Right forelimb (tissue), 1 donor: ENCODE data around the gene RNF166.

Source experiments
- DNase-seq: peaks from one replicate; pipeline ENCODE4 v3.0.0-alpha.2; 2018

RNF166 gene

DNA sequence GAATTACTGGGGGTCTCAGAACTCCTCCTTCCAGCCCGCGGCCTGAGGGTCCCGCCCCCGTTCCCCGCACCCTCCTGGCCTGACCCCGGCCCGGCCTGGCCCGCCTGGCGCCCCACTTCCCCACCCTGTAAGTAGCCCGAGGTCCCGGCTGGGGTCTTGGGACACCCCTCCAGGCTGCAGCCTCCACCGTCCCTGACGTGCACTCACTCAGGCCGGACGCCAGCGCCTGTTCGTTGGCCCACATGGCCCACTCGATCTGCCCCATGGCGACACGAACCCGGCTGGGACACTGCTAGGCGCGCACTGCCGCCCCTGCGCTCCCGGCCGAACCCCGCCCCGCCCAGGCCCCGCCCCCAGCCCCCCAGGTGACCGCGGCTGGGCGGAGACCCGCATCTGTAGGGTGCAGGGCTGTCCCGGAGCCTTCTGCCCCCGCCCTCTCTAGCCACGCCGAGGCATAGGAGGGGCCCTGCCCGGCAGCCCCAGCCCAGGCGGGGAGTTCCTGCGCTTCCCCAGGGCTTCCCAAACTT is 55.4 kb downstream of the RNF166 start, which contains the start of gene CYBA:
CYBA (minus strand) TSS at position 305 of the 527 bp plus-strand sequence; CDS start at position 265, 40 bp downstream.
- peak; percentile 82 for DNase-seq

DNA sequence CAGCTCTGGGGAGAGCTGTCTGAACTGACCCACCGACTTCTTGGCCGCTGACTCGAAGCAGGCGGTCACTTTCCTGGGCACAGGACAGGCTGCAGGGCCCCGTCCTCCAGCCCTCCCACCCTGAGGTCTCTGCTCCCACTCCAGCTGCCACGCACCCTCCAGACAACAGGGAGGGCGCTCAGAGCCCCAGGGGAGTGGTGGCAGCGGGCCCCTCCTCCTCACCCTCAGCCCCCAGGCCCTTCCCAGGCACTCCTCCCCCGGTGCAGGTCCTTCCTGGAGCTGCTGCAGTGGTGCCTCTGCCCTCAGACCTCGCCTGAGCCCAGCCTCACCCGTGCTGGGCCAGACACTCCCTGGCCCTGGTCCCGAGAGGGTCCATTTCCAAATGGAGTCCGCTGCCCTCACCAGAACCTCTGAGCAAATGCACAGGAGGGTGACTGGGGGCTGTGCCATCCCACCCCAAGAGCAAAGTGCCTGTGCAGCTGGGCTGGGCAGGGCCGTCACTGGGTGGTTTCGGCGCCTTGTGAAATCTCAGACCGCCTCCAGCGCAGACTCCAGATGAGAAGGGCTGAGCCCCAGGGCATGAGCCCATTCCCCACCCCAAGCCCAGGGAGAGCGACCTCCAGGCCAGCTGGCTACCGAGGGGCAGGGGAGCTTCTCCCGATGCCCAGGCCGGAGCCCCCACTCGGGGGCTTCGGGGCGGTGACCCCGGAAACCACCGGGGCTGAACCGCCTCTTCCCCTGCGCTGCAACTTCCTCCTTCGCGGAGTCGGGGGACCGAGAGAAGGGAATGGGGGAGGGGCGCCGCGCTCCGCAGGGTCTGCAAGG is 56.1 kb downstream of the RNF166 start:
- DNase-seq = no peak

DNA sequence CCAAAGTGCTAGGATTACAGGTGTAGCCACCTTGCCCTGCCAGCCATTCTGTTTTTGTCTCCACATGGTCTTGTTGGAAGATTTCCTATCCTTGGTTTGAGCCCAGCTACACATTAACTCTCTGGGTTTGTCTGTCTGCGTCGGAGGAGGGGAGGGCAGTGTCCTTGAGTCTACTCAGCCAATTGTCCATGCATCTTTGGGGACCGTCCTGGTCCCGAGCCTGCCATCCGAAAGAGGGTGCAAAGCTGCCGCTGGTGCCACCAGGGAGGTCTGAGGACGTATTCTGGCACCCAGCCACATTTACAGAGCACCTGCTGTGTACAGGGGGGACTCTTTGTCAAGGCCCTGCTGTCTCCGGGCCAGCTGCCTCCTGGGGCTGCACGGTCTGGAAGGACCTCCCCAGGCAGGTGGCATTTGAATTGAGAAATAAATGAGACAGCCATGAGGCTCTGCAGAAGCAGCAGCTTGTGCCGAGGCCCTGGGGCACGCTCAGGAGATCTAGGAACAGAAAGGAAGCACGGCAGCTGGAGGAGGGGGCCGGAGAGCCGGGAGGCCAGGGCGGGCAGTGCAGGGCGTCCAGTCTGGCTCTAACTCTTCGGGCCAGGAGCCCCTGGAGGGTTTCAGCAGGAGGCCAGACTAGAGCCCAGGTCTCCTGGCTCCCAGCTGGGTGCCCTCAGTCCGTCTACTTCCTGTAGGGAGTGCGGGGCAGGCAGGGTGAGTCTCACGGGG is 56.8 kb downstream of the RNF166 start:
- no peak for DNase-seq

DNA sequence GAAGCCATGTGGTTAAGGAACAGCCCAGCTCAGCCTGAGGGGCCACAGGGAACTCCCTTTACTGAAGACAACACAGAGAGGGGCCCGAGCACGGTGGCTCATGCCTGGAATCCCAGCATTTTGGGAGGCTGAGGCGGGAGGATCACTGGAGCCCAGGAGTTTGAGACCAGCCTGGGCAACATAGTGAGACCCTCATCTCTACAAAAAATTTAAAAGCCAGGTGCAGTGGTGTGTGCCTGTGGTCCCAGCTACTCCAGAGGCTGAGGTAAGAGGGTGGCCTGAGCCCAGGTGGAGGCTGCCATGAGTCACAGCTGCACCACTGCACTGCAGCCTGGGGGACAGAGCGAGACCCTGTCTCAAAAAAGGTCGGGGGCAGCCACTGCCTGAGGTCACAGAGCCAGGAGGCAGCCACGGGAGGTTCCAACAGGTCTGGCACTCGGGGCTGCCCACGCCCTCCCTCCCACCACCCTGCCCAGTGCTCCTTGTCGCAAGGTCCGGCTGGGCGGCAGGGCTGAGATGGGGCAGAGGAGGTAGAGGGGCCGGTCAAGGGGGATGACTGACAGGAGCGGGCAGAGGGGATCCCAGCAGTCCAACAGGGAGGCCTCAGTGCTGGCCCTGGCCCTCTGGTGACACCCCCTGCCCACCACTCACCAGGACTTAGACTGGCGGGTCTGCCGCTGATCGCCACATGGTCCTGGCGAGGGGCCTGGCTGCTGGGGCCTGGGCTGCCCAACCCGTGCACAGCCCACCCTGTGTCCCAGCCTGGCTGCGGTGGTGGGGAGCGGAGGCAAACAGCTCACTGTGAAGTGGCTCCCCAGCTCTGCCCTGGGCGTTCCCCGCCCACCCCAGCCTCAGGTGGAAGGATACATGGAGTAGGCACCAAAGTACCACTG is 58.8 kb downstream of the RNF166 start:
- DNase-seq = no peak
